MCF 10A (cell line): Measurements from ENCODE around the gene DPPA5. TPM values are rescaled to one million over a fixed set of nuclear protein-coding genes. Genes with fewer than 3 reads are reported as not detected.

Experiments used
- BruUV-seq: library from RNA; stranded (reverse); fragments of 400-500 nt; replicated peaks from 2 replicates; lab custom pipeline; 2021; lab: Mats Ljungman, UMichigan
- CTCF ChIA-PET: fragments of 300-600 bp; sonication (Branson Sonifier 250); formaldehyde crosslinking; extraction: SDS; loops from one replicate; lab custom pipeline; 2021; ENCODE audit warnings: antibody characterized with exemption, inconsistent platforms; lab: Yijun Ruan, JAX
- POLR2A ChIA-PET: fragments of 300-600, 350-650 bp; sonication (Branson Sonifier 250); formaldehyde crosslinking; extraction: SDS; loops from one replicate; lab custom pipeline; 2020; ENCODE audit warnings: antibody characterized with exemption, inconsistent platforms; lab: Yijun Ruan, JAX
- DNase-seq: peaks from one replicate; pipeline ENCODE4 v3.0.0-alpha.2; 2018; ENCODE audit not compliant: unreplicated experiment
- H3K27ac Mint-ChIP-seq: one replicate; pipeline ENCODE4 v1.8.0; 2022; ENCODE audit warnings: mild to moderate bottlenecking, low read depth, mixed read lengths; ENCODE audit not compliant: unreplicated experiment
- H3K27me3 Mint-ChIP-seq: one replicate; pipeline ENCODE4 v1.8.0; 2022; ENCODE audit warnings: mixed read lengths; ENCODE audit not compliant: insufficient read depth, unreplicated experiment
- H3K36me3 Mint-ChIP-seq: one replicate; pipeline ENCODE4 v1.8.0; 2022; ENCODE audit warnings: mild to moderate bottlenecking, moderate library complexity, mixed read lengths; ENCODE audit not compliant: insufficient read depth, unreplicated experiment
- H3K4me1 Mint-ChIP-seq: one replicate; pipeline ENCODE4 v1.8.0; 2022; ENCODE audit warnings: mixed read lengths; ENCODE audit not compliant: insufficient read depth, unreplicated experiment
- H3K4me3 Mint-ChIP-seq: one replicate; pipeline ENCODE4 v1.8.0; 2022; ENCODE audit warnings: mild to moderate bottlenecking, moderate library complexity, mixed read lengths; ENCODE audit not compliant: unreplicated experiment
- H3K9me3 Mint-ChIP-seq: one replicate; pipeline ENCODE4 v1.8.0; 2022; ENCODE audit warnings: mixed read lengths; ENCODE audit not compliant: unreplicated experiment
- intact Hi-C: fragments of 100-400 bp; cut with micrococcal nuclease; formaldehyde crosslinking; loops from 2 replicates; pipeline ENCODE4 v1.14.1; 2022
- total RNA-seq: library from RNA; stranded (reverse); gene quantifications from 2 replicates; pipeline ENCODE4 v1.2.3, GENCODE V29; 2022
- TF ChIP-seq, protein P1 (sequence below): fragments of 200-600 bp; IDR thresholded peaks from one replicate; pipeline ENCODE4 v1.8.0; 2022; ENCODE audit warnings: antibody characterized with exemption, mild to moderate bottlenecking; ENCODE audit not compliant: unreplicated experiment

Gene DPPA5
- total RNA-seq, 1 experiment from 2014 or later: not detected

DNA sequence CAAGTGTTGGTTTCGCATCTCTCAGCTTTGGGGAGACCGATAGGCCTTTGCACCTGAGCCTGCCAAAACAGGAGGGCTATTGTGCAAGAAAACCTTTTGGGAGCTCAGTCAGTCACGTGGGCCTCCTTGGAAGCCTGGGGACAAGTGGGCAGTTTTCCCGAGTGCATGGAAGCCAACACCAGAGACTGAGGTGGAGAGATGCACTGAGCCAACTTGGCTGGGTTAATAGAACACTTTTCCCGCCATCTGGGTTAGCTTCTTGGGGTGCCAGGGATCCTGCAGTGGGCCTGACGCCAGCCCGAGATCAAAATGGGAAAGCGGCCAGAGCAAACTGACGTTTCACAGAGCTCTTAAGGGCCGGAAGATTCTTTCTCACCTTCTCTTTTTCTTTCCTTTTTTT is 18.4 kb upstream of the DPPA5 start:
- TF ChIP-seq, protein P1, sequence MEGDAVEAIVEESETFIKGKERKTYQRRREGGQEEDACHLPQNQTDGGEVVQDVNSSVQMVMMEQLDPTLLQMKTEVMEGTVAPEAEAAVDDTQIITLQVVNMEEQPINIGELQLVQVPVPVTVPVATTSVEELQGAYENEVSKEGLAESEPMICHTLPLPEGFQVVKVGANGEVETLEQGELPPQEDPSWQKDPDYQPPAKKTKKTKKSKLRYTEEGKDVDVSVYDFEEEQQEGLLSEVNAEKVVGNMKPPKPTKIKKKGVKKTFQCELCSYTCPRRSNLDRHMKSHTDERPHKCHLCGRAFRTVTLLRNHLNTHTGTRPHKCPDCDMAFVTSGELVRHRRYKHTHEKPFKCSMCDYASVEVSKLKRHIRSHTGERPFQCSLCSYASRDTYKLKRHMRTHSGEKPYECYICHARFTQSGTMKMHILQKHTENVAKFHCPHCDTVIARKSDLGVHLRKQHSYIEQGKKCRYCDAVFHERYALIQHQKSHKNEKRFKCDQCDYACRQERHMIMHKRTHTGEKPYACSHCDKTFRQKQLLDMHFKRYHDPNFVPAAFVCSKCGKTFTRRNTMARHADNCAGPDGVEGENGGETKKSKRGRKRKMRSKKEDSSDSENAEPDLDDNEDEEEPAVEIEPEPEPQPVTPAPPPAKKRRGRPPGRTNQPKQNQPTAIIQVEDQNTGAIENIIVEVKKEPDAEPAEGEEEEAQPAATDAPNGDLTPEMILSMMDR: no peak
- Mint-ChIP-seq H3K27ac (no peak overlapping the region), H3K4me1 (no peaks in the 10 kb centered on the region), H3K36me3 (no peaks in the 10 kb centered on the region), H3K27me3 (no peaks in the 10 kb centered on the region), H3K9me3 (no peaks in the 10 kb centered on the region), H3K4me3 (no peak overlapping the region)
- POLR2A ChIA-PET: no interaction called here
- no TSS peak for BruUV-seq
- CTCF ChIA-PET: no interaction called here
- intact Hi-C loops: no loop called here
- peak; percentile 25 for DNase-seq

DNA sequence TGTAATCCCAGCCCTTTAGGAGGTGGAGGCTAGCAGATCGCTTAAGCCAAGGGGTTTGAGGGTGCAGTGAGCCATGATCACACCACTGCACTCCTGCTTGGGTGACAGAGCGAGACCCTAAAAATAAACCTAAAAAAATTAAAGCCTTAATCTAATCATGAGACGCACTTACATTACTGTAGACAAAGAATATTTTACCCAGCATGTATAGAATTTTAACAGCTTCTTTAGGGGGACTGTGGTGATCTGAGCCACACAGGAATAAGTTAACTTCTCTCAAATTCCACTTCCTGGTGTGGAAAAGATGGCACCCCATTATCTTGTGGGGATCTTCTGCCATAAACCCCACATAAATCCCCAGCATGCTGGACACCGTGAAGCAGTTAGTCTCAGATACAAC is 17.9 kb upstream of the DPPA5 start:
- no peak for DNase-seq
- no peaks in the 10 kb centered on the region for H3K27me3 Mint-ChIP-seq
- ChIA-PET CTCF (interaction anchor here (0.7 kb wide), 1 partner anchor 42 kb away, joined by 3 read pairs; no protein-coding TSS in a partner anchor), POLR2A (no interaction called here)
- TF ChIP-seq, protein P1: no peak
- H3K4me3 Mint-ChIP-seq: no peak overlapping the region
- H3K36me3 Mint-ChIP-seq: no peaks in the 10 kb centered on the region
- H3K4me1 Mint-ChIP-seq: no peaks in the 10 kb centered on the region
- no TSS peak for BruUV-seq
- no peaks in the 10 kb centered on the region for H3K9me3 Mint-ChIP-seq
- intact Hi-C loops: no loop called here
- H3K27ac Mint-ChIP-seq: no peak overlapping the region

DNA sequence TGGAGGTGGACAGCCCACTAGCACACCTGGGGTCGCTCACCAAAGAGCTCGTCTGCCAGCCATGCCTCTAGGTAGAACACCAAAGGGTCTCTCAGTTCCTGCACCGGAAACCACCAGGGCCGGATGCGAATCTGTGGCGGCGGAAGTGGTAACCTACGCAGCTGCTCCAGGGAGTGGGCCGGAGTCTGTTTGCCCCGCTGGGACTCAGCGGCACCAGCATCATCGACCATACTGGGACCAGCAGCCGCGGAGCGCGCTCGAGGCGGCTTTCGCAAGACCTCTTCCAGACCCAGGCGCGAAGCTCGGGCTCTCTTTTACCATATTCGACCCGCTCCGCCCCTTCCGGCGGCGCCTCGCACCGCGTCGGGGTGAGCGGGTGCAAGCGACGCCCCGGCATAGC is 15.5 kb upstream of the DPPA5 start, which contains the start of gene OOEP:
Gene OOEP, minus strand, starts transcription at position 335 of the 400 bp plus-strand sequence. Its CDS starts 105 bp downstream, at position 230.
- no peak within 1 kb of the TSS for H3K4me3 Mint-ChIP-seq
- H3K4me1 Mint-ChIP-seq: no peaks in the 10 kb centered on the region
- no TSS peak for BruUV-seq
- H3K36me3 Mint-ChIP-seq: no peaks in the 10 kb centered on the region
- no peak for DNase-seq
- no peak within 1 kb of the TSS for H3K27ac Mint-ChIP-seq
- no peaks in the 10 kb centered on the region for H3K27me3 Mint-ChIP-seq
- ChIA-PET CTCF (interaction anchor here (0.9 kb wide), 1 partner anchor 9 kb away, joined by 4 read pairs; no protein-coding TSS in a partner anchor), POLR2A (no interaction called here)
- intact Hi-C loops: no loop called here
- TF ChIP-seq, protein P1: no peak
- H3K9me3 Mint-ChIP-seq: no peaks in the 10 kb centered on the region

DNA sequence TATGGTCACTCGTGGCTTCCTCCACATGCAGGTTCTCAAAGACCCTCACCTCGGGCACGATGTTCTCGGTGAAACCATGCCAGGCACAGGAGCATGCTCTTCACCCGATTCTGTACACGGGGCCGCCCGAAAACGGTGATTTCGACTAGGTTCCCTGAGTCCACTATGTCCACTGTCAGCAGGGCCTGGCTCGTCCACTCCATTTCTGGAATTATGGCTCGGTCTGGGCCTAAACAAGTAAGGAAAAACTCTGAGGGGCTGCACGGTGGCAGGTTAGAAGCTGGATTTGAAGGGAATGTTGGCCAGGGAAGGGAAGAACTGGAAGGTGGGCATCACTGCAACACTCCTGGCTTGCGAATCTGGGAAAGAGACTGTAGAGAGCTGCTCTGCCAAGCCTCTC is 15.1 kb upstream of the DPPA5 start:
- no peak overlapping the region for H3K4me3 Mint-ChIP-seq
- no peak overlapping the region for H3K27ac Mint-ChIP-seq
- POLR2A ChIA-PET: no interaction called here

More for the DNA sequence above, 15.1 kb upstream of the DPPA5 start:
- Mint-ChIP-seq H3K4me1 (no peaks in the 10 kb centered on the region), H3K9me3 (no peaks in the 10 kb centered on the region), H3K27me3 (no peaks in the 10 kb centered on the region), H3K36me3 (no peaks in the 10 kb centered on the region)
- BruUV-seq: no TSS peak
- no peak for DNase-seq
- intact Hi-C loops: no loop called here
- CTCF ChIA-PET: interaction anchor here (0.9 kb wide), 1 partner anchor 9 kb away, joined by 4 read pairs; no protein-coding TSS in a partner anchor
- TF ChIP-seq, protein P1: no peak
